Heart right ventricle (tissue), 16 donors: ENCODE data around the gene ASIP. TPM values are rescaled to one million over a fixed set of nuclear protein-coding genes. Genes with fewer than 3 reads are reported as not detected.
"Not testable (repeated sequence)": the region's sequence is repeated elsewhere in the genome, so short reads cannot be mapped to it uniquely, and the experiment has no call there.

ENCODE experiments used
- ATAC-seq, 8 donors: fragments of 200-7000 bp; cut with Tn5 transposase; one replicate each; pipeline ENCODE4 v1.9.1; 2020; ENCODE audit warnings: mild to moderate bottlenecking in 8 of 8, moderate library complexity in 8 of 8, moderate number of reproducible peaks in 1 of 8
- DNase-seq, 2 donors: peaks; one replicate each; pipeline ENCODE4 v3.0.0-alpha.2; 2020
- H3K27ac ChIP-seq, 10 donors: fragments of 200-600 bp; sonication (generic) in 2 of 10; one replicate each; pipeline versions ENCODE4 v1.5.0 to v1.8.0; 2020 to 2022; ENCODE audit warnings: mild to moderate bottlenecking in 3 of 10
- H3K27me3 ChIP-seq, 7 donors: fragments of 200-600 bp; one replicate each; pipeline ENCODE4 v1.8.0; 2021 to 2022; ENCODE audit warnings: mild to moderate bottlenecking in 2 of 7
- H3K36me3 ChIP-seq, 9 donors: fragments of 200-600 bp; sonication (generic) in 1 of 9; one replicate each; pipeline versions ENCODE4 v1.5.0 to v1.8.0; 2020 to 2022; ENCODE audit warnings: mild to moderate bottlenecking in 2 of 9
- H3K4me1 ChIP-seq, 9 donors: fragments of 200-600 bp; sonication (generic) in 1 of 9; one replicate each; pipeline versions ENCODE4 v1.5.0 to v1.8.0; 2020 to 2022; ENCODE audit warnings: mild to moderate bottlenecking in 4 of 9
- H3K4me3 ChIP-seq, 10 donors: fragments of 200-600 bp; sonication (generic) in 2 of 10; one replicate each; pipeline versions ENCODE4 v1.5.0 to v1.8.0; 2020 to 2022; ENCODE audit warnings: mild to moderate bottlenecking in 7 of 10, moderate library complexity in 2 of 10
- H3K9me3 ChIP-seq, 11 donors: fragments of 200-600 bp in 10 of 11; sonication (generic) in 2 of 11; one replicate each; pipeline versions ENCODE4 v1.5.0 to v1.8.0; 2013 to 2022; ENCODE audit warnings: mild to moderate bottlenecking in 2 of 11, control low read depth in 1 of 11, moderate library complexity in 1 of 11
- WGBS, 2 donors: extraction: QIAGEN DNeasy Blood & Tissue Kit; methylation state at CpG; one replicate each; pipeline ENCODE4 v1.1.7; 2013; ENCODE audit warnings: inconsistent platforms in 1 of 2; 5-methylcytosine and 5-hydroxymethylcytosine counted together
- intact Hi-C, 10 donors: fragments of 100-400 bp; cut with DNase I; formaldehyde crosslinking; loops; one replicate each; pipeline versions ENCODE4 v1.11.1 to v1.14.2; 2022
- polyA plus RNA-seq, 2 donors: library from polyadenylated mRNA; stranded (reverse); fragments of 200-250 nt; gene quantifications; one replicate each; pipeline ENCODE4 v1.2.3, GENCODE V29; 2013
- total RNA-seq, 10 donors: library from RNA; stranded (reverse); fragmentation: NEBNext Ultra II Directional in 3 of 10; extraction: Animal tissue kit (Norgen Biotek cat#: 25700) in 3 of 10; gene quantifications; one replicate each; pipeline versions ENCODE4 v1.2.1 to v1.2.4, GENCODE V29; 2021 to 2023
- TF ChIP-seq, protein P1 (sequence below), 9 donors: fragments of 200-600 bp; sonication (generic) in 2 of 9; IDR thresholded peaks; one replicate each; pipeline versions ENCODE4 v1.5.0 to v1.8.0; 2021 to 2022; ENCODE audit warnings: antibody characterized with exemption in 9 of 9, mild to moderate bottlenecking in 5 of 9, moderate library complexity in 1 of 9
- donor health status: Arrhythmogenic right ventricular cardiomyopathy.
- donor health status: ischemic (EF 13 %, LVEDD 7.1; RV severe dilation, severe dysfunction).
- donor health status: healthy with polysubstance abuse.
- donor health status: DM: no; HTN: yes; CAD: no.
- donor health status: DM: no; HTN: no; CAD: no.
- donor health status: ischemic (EF 25% LVEDD 6.9; RV normal size, moderate dysfunction).
- donor health status: ischemic (EF 25% LVEDD 5.7; RV mildly dilated, moderate dysfunction).
- donor health status: healthy.
- donor health status: DM: yes; HTN: yes; CAD: no.
- donor health status: Ischemic cardiomyopathy.
- donor health status: ischemic (EF 35%, LVEDD 5.7; RV mildly dilated, moderate dysfunction).
- donor health status: nonischemic (EF 11% LVEDD 7.7; RV severe dilation, severe dysfunction).
- donor health status: DM: yes; HTN: yes; CAD: no.
- donor health status: PGD.
- donor health status: ischemic (EF 29% LVEDD 5.4; RV normal size, mild dysfunction).
- donor health status: nonischemic (EF 23%, LVEDD 6.1; RV moderate dilation, normal function).

The ASIP gene
- total and polyA plus RNA-seq, 12 donors = 1.6 to 234 (median 13.1) TPM

DNA sequence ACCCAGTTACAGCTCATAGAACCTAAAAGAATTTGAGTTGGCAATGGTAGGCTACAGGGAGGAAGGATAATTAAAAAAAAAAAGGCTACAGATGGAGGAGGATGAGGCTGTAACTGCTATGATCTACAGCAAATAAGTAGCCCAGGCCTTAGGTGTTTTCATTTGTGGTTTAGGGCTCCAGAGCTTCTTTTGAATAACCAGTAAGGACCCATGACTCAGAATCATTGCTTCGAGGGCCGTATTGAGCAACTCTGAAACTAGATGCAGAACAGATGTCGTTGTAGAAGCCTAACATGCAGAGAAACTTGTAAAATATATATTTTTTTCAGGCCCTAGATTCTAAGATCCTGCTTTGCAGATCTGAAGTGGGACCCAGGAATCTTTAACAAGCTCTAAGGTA, 19.0 kb upstream of the ASIP start:
- Histone ChIP-seq H3K27ac (no peak overlapping the region), H3K9me3 (no peaks in the 10 kb centered on the region), H3K4me1 (no peaks in the 10 kb centered on the region), H3K4me3 (no peak overlapping the region), H3K27me3 (peaks cover 0 to 17% (median 4%) of the 10 kb centered on the region in 7 donors), H3K36me3 (no peaks in the 10 kb centered on the region)
- WGBS, 2 donors = 89 to 92% methylated on average over 3 of the region's 3 CpGs
- TF ChIP-seq, protein P1, sequence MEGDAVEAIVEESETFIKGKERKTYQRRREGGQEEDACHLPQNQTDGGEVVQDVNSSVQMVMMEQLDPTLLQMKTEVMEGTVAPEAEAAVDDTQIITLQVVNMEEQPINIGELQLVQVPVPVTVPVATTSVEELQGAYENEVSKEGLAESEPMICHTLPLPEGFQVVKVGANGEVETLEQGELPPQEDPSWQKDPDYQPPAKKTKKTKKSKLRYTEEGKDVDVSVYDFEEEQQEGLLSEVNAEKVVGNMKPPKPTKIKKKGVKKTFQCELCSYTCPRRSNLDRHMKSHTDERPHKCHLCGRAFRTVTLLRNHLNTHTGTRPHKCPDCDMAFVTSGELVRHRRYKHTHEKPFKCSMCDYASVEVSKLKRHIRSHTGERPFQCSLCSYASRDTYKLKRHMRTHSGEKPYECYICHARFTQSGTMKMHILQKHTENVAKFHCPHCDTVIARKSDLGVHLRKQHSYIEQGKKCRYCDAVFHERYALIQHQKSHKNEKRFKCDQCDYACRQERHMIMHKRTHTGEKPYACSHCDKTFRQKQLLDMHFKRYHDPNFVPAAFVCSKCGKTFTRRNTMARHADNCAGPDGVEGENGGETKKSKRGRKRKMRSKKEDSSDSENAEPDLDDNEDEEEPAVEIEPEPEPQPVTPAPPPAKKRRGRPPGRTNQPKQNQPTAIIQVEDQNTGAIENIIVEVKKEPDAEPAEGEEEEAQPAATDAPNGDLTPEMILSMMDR (IDR thresholded peaks at IDR 0.05) = no peak
- DNase-seq (no peak), ATAC-seq (no peak)
- intact Hi-C loops = no loop called here

DNA sequence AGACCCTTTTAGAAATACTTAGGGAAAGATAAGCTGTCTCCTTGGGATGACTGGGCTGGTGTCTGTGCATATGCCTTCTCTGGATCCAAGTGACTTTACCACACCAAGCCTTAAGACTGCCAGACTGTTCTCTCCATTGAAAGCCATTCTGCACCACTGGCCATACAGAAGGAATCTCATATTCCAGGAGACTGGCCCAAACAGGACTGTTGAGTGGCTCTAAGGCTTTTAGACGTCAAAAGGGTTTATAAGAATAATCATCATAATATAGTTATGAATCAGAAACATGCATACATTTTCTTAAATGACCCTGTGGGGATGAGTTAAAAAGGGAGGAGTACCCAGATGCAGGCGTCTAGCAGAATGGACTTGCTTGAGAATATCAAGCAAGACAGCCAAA, 17.0 kb upstream of the ASIP start:
- DNase-seq, H3K27me3 ChIP-seq, H3K4me1 ChIP-seq, ATAC-seq, intact Hi-C loops, H3K9me3 ChIP-seq, H3K36me3 ChIP-seq, H3K27ac ChIP-seq, H3K4me3 ChIP-seq: not testable (repeated sequence)
- 80 to 81% methylated on average over 1 of the region's 2 CpGs for WGBS, 2 donors

DNA sequence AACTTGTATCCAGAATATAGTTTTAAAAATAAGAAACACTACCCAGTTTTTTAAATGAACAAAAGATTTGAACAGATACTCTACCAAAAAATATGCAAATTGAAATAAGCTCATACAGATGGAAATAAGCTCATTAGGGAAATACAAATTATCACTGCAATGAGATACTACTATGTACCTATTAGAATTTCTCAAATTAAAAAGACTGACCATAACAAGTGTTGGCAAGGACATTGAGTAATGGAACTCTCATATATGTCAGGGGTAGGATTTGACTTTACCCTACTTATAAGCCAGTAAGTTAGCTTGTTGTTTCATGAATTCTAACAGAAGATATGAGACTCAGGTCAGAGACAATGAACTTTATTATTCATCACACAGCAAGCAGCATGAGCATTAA, 9.6 kb upstream of the ASIP start:
- H3K27ac ChIP-seq = no peak overlapping the region
- H3K27me3 ChIP-seq = no peaks in the 10 kb centered on the region
- TF ChIP-seq, protein P1 (IDR thresholded peaks at IDR 0.05) = no peak
- no peaks in the 10 kb centered on the region for H3K36me3 ChIP-seq
- no peak overlapping the region for H3K4me3 ChIP-seq
- intact Hi-C loops = no loop called here
- no peaks in the 10 kb centered on the region for H3K4me1 ChIP-seq
- no peak for ATAC-seq
- H3K9me3 ChIP-seq = peaks cover 0 to 12% (median 0%) of the 10 kb centered on the region in 11 donors
- DNase-seq = no peak

DNA sequence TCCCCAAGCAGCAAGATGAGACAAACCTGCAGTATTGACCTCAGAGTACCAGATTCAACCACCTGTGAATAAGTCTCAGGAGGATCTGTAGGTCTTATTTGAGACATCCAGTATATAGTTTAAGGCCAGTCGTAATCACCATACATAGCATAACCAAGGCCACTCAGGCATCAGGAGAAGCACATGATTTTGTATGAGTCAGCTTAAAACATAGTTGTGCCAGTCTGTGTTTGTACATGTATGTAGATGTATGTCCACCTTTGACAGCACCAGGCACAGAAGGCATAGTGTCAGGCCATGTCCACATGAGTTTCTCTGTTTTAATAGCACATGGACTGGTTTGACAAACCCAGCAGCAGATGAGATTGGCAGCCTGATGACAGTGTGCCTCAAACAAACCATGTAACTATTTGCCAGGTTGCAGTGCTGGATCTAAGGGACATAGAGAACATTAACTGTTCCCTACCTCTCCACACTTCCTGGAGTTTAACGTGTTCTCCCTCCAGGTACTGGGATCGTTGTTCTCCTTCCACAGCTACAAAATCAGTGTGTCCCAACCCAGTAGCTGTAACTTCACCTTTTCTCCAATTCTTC, 8.6 kb upstream of the ASIP start:
- H3K36me3 ChIP-seq = no peaks in the 10 kb centered on the region
- peaks cover 0 to 22% (median 7%) of the 10 kb centered on the region in 11 donors for H3K9me3 ChIP-seq
- TF ChIP-seq, protein P1 (IDR thresholded peaks at IDR 0.05) = no peak
- H3K4me1 ChIP-seq = no peaks in the 10 kb centered on the region
- DNase-seq (no peak), ATAC-seq (no peak)
- 91 to 93% methylated on average over 3 of the region's 3 CpGs for WGBS, 2 donors
- no peak overlapping the region for H3K27ac ChIP-seq
- no peaks in the 10 kb centered on the region for H3K27me3 ChIP-seq
- intact Hi-C loops = no loop called here
- no peak overlapping the region for H3K4me3 ChIP-seq

DNA sequence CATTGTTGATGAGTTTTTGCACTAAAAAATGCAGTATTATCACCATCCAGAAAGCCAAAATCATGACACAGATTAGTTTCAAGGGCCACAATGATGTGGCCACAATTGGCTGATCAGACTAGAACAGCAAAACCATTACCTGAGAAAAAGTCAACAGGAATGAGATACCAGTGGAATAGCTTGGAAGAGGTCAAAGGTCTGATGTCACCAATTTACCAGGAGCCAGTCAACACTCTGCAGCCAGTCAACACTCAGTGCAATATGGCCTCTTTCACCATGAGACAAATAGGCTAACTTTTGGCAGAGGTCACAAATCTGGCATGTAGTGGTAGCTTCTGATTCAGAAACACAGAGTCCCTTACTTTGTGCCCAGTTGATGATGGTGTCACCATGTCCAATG, 7.5 kb upstream of the ASIP start:
- Histone ChIP-seq H3K36me3 (no peaks in the 10 kb centered on the region), H3K4me1 (no peaks in the 10 kb centered on the region), H3K27me3 (no peaks in the 10 kb centered on the region), H3K27ac (no peak overlapping the region), H3K9me3 (peaks cover 0 to 30% (median 14%) of the 10 kb centered on the region in 11 donors), H3K4me3 (no peak overlapping the region)
- no peak for DNase-seq
- TF ChIP-seq, protein P1 (IDR thresholded peaks at IDR 0.05) = no peak
- intact Hi-C loops = no loop called here
- ATAC-seq = no peak
